GM12891 (cell line): ENCODE results near the gene NCOA3.
A peak's percentile ranks its signal among the peaks of the same experiment; 100 is the strongest.
"Not testable (repeated sequence)": the region's sequence is repeated elsewhere in the genome, so short reads cannot be mapped to it uniquely, and the experiment has no call there.

Experiments
- DNase-seq: peaks from one replicate; pipeline ENCODE4 v3.0.0; 2011; ENCODE audit warnings: low spot score; ENCODE audit not compliant: insufficient read length
- FAIRE-seq: peaks from 2 replicates; lab custom pipeline; 2011; peaks lifted over from hg19 to GRCh38; lab: Jason Lieb, UNC
- PAX5 ChIP-seq: IDR thresholded peaks from 2 replicates; pipeline ENCODE4 v1.6.1; 2011; ENCODE audit warnings: low read length, moderate library complexity, mild to moderate bottlenecking; ENCODE audit not compliant: insufficient read depth, severe bottlenecking
- POLR2A ChIP-seq: IDR thresholded peaks from 2 replicates; pipeline ENCODE4 v1.6.1; 2011; ENCODE audit warnings: low read depth, low read length, control low read depth
- POLR2AphosphoS5 ChIP-seq: IDR thresholded peaks from 2 replicates; pipeline ENCODE4 v1.6.1; 2011; ENCODE audit warnings: low read depth, low read length, control low read depth
- POU2F2 ChIP-seq: IDR thresholded peaks from 2 replicates; pipeline ENCODE4 v1.6.1; 2011; ENCODE audit warnings: low read depth, mild to moderate bottlenecking, control low read depth, low read length, moderate library complexity
- SPI1 ChIP-seq: IDR thresholded peaks from 2 replicates; pipeline ENCODE4 v1.6.1; 2011; ENCODE audit warnings: low read depth, low read length, control low read depth
- TAF1 ChIP-seq: IDR thresholded peaks from 2 replicates; pipeline ENCODE4 v1.6.1; 2011; ENCODE audit warnings: low read depth, low read length, control low read depth

The NCOA3 gene

DNA sequence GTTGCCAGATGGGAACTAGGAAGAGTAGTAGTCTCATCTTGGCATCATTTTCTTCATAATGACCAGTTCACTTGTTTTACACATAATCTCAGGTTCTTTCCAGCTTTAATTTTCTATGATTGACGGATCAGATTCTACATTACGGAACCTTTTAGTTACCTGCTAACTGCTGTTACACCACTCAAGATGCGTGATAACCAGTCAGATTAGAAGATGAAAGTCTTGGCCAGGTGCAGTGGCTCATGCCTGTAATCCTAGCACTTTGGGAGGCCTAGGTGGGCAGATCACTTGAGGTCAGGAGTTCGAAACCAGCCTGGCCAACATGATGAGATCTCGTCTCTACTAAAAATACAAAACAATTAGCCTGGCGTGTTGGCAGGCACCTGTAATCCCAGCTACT, 92.5 kb downstream of the NCOA3 start:
- FAIRE-seq: no peak
- no peak for TF ChIP-seq TAF1
- no peak for TF ChIP-seq PAX5
- TF ChIP-seq POLR2A: no peak
- no peak for TF ChIP-seq POU2F2
- no peak for TF ChIP-seq SPI1
- TF ChIP-seq POLR2AphosphoS5: no peak

DNA sequence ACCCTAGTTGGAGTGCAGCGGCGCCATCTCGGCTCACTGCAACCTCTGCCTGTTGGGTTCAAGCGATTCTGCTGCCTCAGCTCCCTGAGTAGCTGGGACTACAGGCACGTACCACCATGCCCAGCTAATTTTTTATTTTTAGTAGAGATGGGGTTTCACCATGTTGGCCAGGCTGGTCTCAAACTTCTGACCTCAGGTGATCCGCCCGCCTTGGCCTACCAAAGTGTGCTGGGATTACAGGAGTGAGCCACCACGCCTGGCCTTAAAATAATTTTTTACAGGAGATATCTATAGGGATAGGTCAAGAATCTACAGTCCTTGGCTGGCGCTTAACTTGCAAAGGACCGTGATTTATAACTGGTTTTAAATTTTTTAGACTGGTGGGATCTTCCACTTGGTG, 93.5 kb downstream of the NCOA3 start:
- not testable (repeated sequence) for DNase-seq, FAIRE-seq

More for the DNA sequence above, 92.5 kb downstream of the NCOA3 start:
- DNase-seq: no peak

DNA sequence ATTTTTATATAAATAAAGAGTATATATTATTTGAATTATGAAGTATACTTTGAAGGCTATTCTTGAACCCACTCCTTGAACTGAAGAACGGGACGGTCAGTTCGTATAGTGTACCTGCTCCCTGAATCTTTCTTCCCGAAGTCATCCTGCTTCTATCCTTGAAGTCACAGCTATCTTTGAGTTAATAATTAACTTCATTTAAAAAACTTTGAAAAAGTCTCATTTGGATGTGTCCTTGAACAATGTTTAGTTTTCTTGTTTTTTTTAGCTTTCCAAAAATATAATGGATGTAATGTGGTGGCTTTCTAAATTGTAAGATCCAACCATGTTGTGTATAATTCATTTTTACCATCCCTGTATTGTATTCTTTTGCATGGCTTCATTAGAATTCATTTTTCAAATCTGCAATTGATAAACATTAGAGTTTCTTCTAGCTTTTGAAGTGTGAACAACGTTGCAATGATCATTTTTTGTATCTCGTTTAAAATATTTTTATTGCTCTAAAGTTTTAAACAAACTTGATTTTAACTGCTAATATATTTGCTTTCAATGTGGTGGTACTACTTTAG, 94.4 kb downstream of the NCOA3 start:
- DNase-seq: no peak
- TF ChIP-seq TAF1 (no peak), POLR2AphosphoS5 (no peak), POU2F2 (no peak), PAX5 (no peak), SPI1 (no peak), POLR2A (no peak)
- FAIRE-seq: no peak

DNA sequence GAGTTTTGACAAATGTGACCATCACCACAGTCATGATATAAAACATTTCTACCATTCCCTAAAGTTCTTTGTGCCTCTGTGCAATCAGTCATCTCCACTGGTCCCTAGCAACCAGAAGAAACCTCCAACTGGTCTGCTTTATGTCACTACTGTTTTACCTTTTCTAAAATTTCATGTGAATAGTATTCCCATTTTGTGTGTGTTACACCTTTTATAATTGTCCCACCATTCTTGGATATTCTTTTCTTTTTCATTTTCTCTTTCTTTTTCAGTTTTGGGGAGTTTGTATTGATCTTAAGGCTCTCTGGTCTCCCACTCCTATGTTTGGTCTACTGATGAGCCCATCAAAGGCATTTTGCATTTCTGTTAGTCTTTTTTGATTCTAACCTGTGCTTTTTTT, 95.4 kb downstream of the NCOA3 start:
- no peak for FAIRE-seq
- no peak for TF ChIP-seq POLR2A
- no peak for TF ChIP-seq SPI1
- TF ChIP-seq POU2F2: no peak
- TF ChIP-seq PAX5: no peak
- TF ChIP-seq POLR2AphosphoS5: no peak
- no peak for TF ChIP-seq TAF1
- no peak for DNase-seq

DNA sequence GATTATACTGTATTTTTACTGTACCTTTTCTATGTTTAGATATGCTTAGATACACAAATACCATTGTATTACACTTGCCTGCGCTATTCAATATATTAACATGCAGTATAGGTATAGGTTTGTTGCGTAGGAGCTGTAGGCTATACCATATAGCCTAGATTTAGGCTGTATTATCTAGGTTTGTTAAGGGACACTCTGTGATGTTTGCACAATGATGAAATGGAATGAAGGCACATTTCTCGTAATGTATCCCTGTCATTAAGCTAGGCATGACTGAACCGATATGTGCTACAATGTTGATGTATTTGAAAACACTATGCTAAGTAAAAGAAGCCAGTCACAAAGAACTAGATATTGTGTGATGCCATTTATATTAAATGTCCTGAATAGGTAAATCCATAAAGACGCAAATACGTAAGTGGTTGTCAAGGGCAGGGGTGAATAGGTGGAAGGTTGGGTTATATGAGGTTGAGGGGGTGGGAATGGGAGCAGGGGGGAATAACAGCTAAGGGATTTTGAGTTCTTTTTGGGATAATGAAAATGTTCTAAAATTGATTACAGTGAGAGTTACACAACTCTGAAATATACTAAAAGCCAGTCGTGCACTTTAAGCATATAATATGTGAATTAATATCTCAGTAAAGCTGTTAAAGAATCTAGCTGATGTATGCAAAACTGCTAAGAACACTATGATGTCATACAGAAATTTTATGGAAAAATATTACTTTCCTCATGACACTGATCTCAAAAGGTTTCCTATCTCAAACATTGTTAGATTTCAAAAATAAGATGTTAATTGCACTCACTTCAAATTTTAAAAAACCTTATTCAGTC, 97.4 kb downstream of the NCOA3 start:
- DNase-seq (no peak), FAIRE-seq (peak; percentile 54)
- TF ChIP-seq POLR2AphosphoS5 (no peak), SPI1 (no peak), POU2F2 (no peak), PAX5 (no peak), POLR2A (no peak), TAF1 (no peak)

DNA sequence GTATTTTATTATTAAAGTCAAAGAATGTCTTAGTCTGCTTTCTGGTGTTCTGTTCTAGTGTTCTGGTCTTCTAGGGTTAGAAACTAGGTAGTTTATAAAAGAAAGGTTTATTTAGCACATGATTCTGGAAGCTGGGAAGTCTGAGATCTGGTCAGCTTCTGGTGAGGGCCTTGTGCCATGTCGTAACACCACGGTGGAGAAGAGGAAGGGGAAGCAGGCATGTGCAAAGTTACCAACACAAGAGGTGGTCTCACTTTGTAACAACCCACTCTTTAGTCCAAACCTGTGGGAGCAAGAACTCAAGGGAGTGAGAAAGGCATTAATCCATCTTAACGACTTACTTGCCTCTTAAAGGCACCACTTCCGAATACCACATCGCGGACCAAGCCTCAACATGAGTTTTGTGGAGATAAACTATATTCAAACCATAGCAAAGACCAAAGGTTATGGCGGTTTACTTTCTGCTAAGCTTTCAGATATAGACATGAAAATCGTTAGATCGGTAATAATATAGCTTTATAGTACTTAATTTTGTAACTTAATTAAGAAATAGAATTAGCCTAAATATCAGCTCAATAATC, 99.4 kb downstream of the NCOA3 start:
- DNase-seq: no peak
- no peak for FAIRE-seq

DNA sequence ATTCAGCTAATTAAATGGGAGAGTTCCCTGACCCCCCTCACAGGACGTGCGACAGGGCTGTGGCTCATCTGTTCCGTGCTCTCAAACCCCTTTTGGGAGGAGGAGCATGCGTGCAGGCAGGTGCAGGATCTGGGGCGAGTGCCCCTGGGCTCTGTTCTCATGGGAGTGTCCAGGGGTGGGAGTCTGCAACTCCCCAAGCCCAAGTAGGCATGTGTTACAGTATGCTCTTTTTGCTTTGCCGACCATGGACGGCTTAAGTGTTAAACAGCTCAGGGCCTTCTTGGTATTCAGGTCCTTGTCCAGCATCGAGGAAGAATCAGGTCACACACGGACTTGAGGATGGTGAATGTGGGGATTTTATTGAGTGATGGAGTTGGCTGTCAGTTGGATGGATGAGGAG, 101.6 kb downstream of the NCOA3 start:
- no peak for FAIRE-seq
- DNase-seq: no peak
- TF ChIP-seq TAF1 (no peak), SPI1 (no peak)

More for the DNA sequence above, 99.4 kb downstream of the NCOA3 start:
- TF ChIP-seq POU2F2 (no peak), PAX5 (no peak), POLR2AphosphoS5 (no peak), TAF1 (no peak), POLR2A (no peak), SPI1 (no peak)

DNA sequence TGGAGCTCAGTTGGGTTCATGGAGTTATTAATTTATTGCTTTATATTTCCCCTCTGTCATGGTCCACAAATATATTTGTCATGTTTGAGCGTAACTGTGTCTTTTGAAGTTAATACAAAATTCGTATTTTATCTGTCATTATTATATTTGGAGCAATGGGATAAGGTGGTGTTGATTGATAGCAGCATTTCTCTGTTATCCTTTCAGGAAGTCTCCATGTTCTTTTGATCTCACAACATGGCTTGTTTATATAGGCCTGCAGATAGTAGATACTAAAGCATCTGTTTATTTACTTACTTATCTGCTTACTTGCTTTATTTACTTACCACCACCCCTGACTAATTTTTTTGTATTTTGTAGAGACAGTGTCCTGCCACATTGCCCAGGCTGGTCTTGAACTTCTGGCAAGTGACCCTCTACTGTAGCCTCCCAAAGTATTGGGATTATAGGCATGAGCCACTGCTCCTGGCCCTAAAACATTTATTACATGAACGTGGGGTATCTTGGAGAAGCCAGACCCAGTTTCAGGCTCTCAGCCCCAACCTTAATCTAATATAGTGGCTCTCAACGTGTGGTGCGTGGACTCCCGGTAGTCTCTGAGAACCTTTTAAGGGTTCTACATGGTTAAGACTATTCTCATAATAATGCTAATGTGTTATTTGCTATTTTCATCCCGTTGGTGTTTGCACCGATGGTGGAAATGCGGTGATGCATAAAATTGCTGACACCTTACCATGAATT, 104.2 kb downstream of the NCOA3 start:
- FAIRE-seq: no peak
- no peak for DNase-seq
- TF ChIP-seq POU2F2 (no peak), POLR2A (no peak), TAF1 (no peak), PAX5 (no peak), SPI1 (no peak), POLR2AphosphoS5 (no peak)

DNA sequence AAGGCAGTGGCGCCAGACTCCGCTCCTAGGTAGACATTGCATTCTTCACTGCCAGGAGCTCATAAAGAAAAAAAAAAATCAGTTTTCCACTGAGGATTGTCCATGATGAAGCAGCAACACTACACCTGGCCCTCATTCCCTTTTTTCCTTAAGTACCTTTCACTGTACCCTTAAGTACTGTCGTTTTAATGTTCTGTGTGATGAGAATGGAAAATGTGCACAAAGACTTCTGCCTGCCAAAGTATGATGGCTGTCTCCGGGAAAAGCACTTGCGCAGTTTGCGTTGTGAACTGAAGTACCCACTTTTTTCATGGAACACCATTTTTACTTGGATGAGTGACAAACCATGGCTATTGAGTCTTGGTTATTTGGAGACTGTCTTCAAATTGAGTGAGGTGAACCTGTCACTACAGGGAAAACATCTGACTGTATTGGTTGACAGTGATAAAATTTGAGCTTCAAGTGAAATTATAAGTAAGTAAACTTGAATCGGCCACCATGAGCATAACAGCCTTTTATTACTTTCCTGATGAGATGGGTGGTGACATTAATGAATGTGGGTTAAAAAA, 104.8 kb downstream of the NCOA3 start:
- DNase-seq (no peak), FAIRE-seq (no peak)
- TF ChIP-seq POU2F2 (no peak), POLR2AphosphoS5 (no peak), SPI1 (no peak), PAX5 (no peak), TAF1 (no peak), POLR2A (no peak)
